ENCODE data around the gene KAZN.
"Not testable (repeated sequence)": the region's sequence is repeated elsewhere in the genome, so short reads cannot be mapped to it uniquely, and the experiment has no call there.

KAZN gene

DNA sequence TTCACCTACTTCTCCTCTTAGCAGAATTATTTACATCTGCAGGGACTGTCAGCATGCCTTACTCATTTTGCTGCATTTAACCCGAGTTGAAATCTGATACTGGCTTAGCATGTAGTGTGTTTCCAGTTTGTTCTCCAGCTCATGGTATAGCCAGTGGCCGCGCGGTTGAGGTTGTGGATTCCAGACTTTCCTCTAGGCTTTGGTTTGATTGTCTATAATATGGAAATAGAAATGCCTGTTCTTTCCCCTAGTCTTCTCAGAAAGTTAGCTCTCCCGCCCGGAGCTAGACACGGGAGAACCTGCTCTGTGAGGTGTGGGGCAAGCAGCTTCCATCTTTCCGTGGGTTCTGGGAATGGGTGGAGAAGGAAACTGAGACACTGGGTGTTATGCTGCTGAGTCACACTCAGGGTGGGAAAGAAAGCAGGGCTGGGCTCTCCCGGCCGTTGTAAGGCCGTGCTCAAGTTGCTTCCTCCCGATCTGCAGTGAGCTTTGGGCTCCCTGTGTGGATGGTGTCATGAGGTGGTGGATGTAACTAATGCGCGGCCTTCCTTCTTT lies 348.3 kb downstream of the KAZN start:
- DNase-seq, result no peak

DNA sequence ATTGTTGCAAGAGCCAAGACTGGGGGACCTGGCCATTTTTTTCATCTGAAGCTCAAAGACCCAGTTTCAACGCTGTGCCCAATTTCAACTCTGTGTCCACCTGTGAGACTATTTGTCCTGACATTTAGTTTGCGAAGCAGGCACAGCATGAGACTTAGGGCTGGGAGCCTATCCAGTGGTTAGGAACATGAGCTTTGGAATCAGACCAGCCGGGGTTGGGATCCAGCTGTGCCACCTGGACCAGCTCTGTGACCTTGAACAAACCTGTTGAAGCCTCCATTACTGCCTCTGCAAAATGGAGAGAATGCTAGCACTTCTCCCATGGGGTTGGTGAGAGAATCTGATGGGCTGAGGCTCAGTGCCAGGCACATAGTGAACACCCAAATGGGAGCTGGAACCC lies 348.9 kb downstream of the KAZN start:
- DNase-seq, result no peak

- DNase-seq, result no peak
Observed at GRCh38 chr1:14948112-14948652, 349.7 kb downstream of the KAZN start.

DNA sequence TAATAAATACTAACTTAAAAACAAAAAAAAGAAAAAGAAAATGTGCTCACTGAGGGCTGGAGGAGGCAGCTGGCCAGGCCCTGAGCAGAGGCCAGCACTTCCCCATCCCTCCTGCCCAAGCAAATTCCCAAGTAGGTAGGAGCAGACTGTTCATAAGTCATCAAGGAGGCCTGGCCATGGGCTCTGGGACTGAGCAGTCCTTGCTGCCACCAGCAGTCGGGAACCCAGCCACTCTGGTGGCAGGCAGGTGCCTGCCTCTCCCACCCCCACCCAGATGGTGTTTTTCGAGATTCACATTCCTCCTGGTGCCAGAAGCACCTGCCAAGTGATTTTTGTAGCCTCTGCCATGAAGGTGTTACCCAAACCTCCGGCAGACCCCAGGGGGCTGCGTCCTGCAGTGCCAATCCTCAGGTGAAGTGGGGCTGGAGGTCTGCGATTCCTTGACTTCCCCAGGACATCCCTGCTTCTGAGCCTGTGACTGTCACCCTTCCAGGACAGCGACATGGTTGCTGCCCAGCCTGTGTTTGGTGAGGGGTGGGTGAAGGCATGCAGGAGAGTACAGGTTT lies 350.9 kb downstream of the KAZN start:
- DNase-seq, result no peak

- no peak for DNase-seq
Observed at GRCh38 chr1:14949836-14950713, 351.6 kb downstream of the KAZN start.

- no peak for DNase-seq
Observed at GRCh38 chr1:14951766-14952165, 353.3 kb downstream of the KAZN start.

DNA sequence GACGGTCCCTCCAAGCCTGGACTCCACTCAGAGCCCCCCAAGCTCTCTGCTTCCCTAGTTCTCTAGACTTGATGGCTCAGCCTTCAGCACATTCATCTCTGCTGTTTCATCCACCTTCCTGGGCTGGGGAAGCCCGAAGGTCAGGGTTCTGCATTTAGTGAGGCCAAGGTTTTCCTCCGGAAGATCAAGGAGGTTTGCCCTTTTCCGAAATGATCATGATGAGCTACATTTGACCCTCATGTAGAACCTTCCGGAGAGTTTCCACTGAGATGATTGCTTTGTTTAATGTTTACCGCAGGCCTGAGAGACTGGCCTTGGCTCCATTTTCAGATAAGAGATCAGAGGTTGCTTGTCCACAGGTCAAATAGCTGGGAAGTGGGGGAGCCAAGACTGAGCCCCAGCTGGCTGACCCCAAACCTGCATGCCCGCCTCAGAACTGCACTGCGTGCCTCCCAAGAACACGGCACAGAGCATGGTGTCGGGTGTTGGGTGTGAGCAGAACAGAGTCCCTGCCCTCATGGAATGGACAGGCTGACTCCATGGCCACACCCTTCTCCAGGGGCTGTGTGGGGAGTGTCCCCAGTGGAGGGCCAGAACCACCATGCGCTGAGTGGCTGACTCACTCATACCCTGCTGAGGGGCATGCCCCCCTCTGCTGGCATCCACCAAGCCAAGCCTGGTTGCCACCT lies 354.3 kb downstream of the KAZN start:
- DNase-seq, result no peak

DNA sequence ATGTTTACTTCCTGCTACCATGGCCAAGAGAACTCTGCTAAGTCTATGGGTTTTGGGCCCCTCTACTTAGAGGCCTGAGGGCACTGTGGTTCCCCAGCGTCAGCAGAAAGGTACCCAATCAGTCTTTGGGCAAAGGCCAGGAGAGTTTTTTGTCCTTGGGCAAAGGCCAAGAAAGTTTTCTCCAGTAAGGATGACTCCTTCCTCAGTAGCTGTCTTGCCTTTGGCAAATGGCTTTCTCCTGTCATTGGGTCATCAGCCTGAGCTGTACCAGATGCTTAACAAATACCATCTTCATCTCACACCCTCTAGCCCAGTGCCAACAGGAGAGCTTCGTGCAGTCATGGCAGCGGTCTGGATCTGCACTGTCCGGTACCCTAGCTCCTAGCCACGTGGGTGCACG lies 355.7 kb downstream of the KAZN start:
- DNase-seq, result no peak

- no peak for DNase-seq
Observed at GRCh38 chr1:14954930-14955329, 356.4 kb downstream of the KAZN start.

GRCh38 chr1:14955402-14955801 lies 356.9 kb downstream of the KAZN start:
- DNase-seq, result no peak

DNA sequence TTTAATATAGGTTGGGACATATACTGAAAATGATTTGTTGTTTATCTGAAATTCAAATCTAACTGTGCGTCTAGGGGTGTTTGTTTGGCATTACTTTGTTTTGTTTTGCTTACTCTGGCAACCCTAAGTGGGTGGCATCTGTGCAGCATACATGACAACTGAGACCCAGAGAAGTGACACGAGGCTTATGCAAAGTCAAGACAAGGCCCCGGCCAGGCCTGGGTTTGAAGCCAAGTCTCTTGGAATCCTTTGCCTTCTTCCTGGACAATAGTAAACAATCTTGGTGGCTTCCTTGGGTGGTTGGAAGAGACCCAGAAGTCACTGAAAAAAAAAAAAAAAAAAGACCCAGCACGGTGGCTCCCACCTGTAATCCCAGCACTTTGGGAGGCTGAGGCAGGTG lies 357.5 kb downstream of the KAZN start:
- DNase-seq, result no peak

GRCh38 chr1:14956579-14957195 lies 358.2 kb downstream of the KAZN start:
- DNase-seq, result no peak

GRCh38 chr1:14957375-14958098 lies 359.1 kb downstream of the KAZN start:
- DNase-seq, result no peak

DNA sequence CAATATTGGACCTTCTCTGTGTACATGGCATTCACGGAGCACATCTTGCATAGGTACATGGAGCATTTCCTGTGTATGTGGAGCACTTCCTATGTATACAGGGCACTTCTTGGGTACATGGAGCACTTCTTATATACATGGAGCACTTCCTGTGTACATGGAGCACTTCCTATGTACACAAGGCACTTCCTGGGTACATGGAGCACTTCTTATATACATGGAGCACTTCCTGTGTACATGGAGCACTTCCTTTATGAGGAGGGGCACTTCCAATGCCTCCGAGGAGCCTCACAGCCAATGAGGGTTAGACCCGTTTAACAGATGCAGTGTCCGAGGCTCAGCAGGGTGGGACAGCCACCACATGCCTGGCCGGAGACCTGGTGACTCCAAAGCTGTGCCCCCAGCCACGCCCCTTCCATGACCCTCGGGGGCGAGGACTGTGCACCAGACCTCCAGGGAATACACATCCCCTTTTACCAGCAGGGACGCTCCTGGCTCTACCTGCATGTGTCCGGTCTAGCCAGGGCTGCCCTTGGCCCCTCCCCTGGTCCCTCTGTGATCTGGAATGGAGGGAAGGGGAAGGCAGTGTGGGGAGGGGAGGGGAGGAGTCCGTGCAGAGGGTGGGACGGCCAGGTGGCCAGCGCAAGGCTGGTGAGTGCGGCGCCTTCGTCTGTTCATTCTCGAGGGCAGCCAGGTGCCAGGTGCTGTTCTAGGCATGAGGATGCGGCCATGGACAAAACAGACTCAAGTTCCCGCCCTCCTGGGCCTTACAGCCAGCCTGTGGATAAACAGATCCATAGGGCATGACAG lies 360.0 kb downstream of the KAZN start:
- no peak for DNase-seq

- no peak for DNase-seq
Observed at GRCh38 chr1:14959059-14959694, 360.7 kb downstream of the KAZN start.

- no peak for DNase-seq
Observed at GRCh38 chr1:14961661-14962267, 363.3 kb downstream of the KAZN start.

GRCh38 chr1:14962407-14962806 lies 363.9 kb downstream of the KAZN start:
- no peak for DNase-seq

- DNase-seq, result not testable (repeated sequence)
Observed at GRCh38 chr1:14963791-14964710, 365.6 kb downstream of the KAZN start.

GRCh38 chr1:14964711-14965055 lies 366.2 kb downstream of the KAZN start:
- no peak for DNase-seq
